A673 (cell line): ENCODE results near the gene CABLES1.

Source experiments
- EZH2 ChIP-seq: fragments of 200-600 bp; sonication (generic); IDR thresholded peaks from 2 replicates; pipeline ENCODE4 v1.6.1; 2017; ENCODE audit warnings: borderline replicate concordance, low read depth, mild to moderate bottlenecking, mixed read lengths, antibody characterized with exemption, low read length; ENCODE audit not compliant: poor library complexity, severe bottlenecking
- TF ChIP-seq, protein P1 (sequence below): fragments of 300-800, 200-600 bp; sonication (generic); conservative IDR thresholded peaks from 2 replicates; pipeline ENCODE4 v1.5.1; 2017; ENCODE audit warnings: low read depth, mild to moderate bottlenecking, antibody characterized with exemption, low read length, moderate library complexity, mixed read lengths

DNA sequence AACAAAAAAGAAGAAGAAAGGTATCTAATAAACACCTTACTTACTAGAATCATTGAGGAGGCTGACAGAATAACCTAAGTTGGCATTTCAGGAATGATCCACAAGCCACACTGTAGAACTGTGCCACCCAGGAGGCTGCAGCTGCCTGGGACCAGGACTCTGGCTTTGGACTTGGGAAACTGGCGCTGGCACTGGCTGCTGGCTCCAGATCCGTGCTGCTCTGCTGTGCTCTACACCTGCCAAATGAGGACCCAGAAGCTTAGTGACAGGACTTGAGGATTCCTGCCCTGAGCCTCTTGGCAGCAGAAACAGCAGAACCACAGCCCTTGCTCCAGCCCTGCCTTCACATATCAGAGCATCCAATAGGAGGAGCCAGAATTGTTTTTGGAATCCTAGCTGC, 113.5 kb downstream of the CABLES1 start:
- TF ChIP-seq, protein P1, sequence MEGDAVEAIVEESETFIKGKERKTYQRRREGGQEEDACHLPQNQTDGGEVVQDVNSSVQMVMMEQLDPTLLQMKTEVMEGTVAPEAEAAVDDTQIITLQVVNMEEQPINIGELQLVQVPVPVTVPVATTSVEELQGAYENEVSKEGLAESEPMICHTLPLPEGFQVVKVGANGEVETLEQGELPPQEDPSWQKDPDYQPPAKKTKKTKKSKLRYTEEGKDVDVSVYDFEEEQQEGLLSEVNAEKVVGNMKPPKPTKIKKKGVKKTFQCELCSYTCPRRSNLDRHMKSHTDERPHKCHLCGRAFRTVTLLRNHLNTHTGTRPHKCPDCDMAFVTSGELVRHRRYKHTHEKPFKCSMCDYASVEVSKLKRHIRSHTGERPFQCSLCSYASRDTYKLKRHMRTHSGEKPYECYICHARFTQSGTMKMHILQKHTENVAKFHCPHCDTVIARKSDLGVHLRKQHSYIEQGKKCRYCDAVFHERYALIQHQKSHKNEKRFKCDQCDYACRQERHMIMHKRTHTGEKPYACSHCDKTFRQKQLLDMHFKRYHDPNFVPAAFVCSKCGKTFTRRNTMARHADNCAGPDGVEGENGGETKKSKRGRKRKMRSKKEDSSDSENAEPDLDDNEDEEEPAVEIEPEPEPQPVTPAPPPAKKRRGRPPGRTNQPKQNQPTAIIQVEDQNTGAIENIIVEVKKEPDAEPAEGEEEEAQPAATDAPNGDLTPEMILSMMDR: no peak
- TF ChIP-seq EZH2: no peak
